H1 (cell line): ENCODE measurements around the gene NBAS. TPM values are rescaled to one million over a fixed set of nuclear protein-coding genes. Genes with fewer than 3 reads are reported as not detected.

Source experiments
- CTCF ChIA-PET: fragments of 300-600 bp; sonication (Branson Sonifier 250); formaldehyde crosslinking; loops from one replicate; lab custom pipeline; 2021; ENCODE audit not compliant: partially characterized antibody; lab: Charles Lee
- POLR2A ChIA-PET: fragments of 300-600 bp; sonication (Branson Sonifier 250); formaldehyde crosslinking; loops from one replicate; lab custom pipeline; 2021; ENCODE audit warnings: inconsistent platforms; ENCODE audit not compliant: partially characterized antibody; lab: Charles Lee
- DNase-seq, 2 experiments: peaks; one replicate each; pipeline versions ENCODE4 v3.0.0 to v3.0.0-alpha.2; 2010 to 2022; ENCODE audit warnings: low spot score in 2 of 2, low read depth in 1 of 2, mixed read lengths in 1 of 2
- FAIRE-seq: peaks from 2 replicates; lab custom pipeline; 2011; peaks lifted over from hg19 to GRCh38; lab: Jason Lieb, UNC
- H2AFZ ChIP-seq: 2 replicates; pipeline ENCODE4 v1.8.1; 2012; ENCODE audit warnings: low read length, inconsistent platforms
- H2AK5ac ChIP-seq: 2 replicates; pipeline ENCODE4 v1.6.1; 2013; ENCODE audit warnings: low read depth, low read length
- H2BK120ac ChIP-seq: replicated peaks from 2 replicates; pipeline ENCODE3; 2013; ENCODE audit warnings: low read depth, low read length, inconsistent platforms
- H2BK12ac ChIP-seq: 2 replicates; pipeline ENCODE4 v1.6.1; 2013; ENCODE audit warnings: low read depth, low read length
- H2BK15ac ChIP-seq: 2 replicates; pipeline ENCODE4 v1.6.1; 2013; ENCODE audit warnings: low read length
- H2BK20ac ChIP-seq: 2 replicates; pipeline ENCODE4 v1.6.1; 2013; ENCODE audit warnings: low read length
- H2BK5ac ChIP-seq: 2 replicates; pipeline ENCODE4 v1.6.1; 2013; ENCODE audit warnings: low read depth, low read length
- H3K14ac ChIP-seq: 2 replicates; pipeline ENCODE4 v1.6.1; 2013; ENCODE audit warnings: inconsistent platforms; ENCODE audit not compliant: insufficient read length
- H3K18ac ChIP-seq: 2 replicates; pipeline ENCODE4 v1.6.1; 2013; ENCODE audit warnings: low read length; ENCODE audit errors: extremely low read depth
- H3K23ac ChIP-seq: 2 replicates; pipeline ENCODE4 v1.6.1; 2013; ENCODE audit warnings: inconsistent platforms; ENCODE audit not compliant: insufficient read length
- H3K23me2 ChIP-seq: 2 replicates; pipeline ENCODE4 v1.6.1; 2013; ENCODE audit warnings: low read depth, low read length
- H3K27ac ChIP-seq: 2 replicates; pipeline ENCODE4 v1.6.1; 2011; ENCODE audit warnings: low read depth, low read length, inconsistent platforms
- H3K27me3 ChIP-seq, 4 experiments: replicated peaks in 1 of 4; 1 replicate in 1 of 4; 2 replicates in 3 of 4; pipeline versions ENCODE4 v1.6.1 to v1.8.1; 2011 to 2013; ENCODE audit warnings: low read length in 3 of 4, mild to moderate bottlenecking in 3 of 4, inconsistent platforms in 2 of 4, mixed read lengths in 2 of 4, moderate library complexity in 1 of 4; ENCODE audit not compliant: control insufficient read depth in 3 of 4, insufficient read depth in 3 of 4; ENCODE audit errors: extremely low read depth in 1 of 4
- H3K36me3 ChIP-seq, 4 experiments: 2 replicates each; pipeline versions ENCODE4 v1.6.1 to v1.8.1; 2011 to 2013; ENCODE audit warnings: mild to moderate bottlenecking in 4 of 4, low read length in 3 of 4, moderate library complexity in 2 of 4, control low read depth in 1 of 4, inconsistent platforms in 1 of 4; ENCODE audit not compliant: insufficient read depth in 4 of 4, control insufficient read depth in 2 of 4
- H3K4ac ChIP-seq: replicated peaks from 2 replicates; pipeline ENCODE3; 2013; ENCODE audit warnings: low read length, low read depth, mixed read lengths, inconsistent platforms; ENCODE audit not compliant: insufficient read length
- H3K4me1 ChIP-seq, 4 experiments: replicated peaks in 1 of 4; 1 replicate in 1 of 4; 2 replicates in 3 of 4; pipeline versions ENCODE4 v1.6.1 to v1.8.1; 2011 to 2013; ENCODE audit warnings: low read length in 3 of 4, inconsistent platforms in 2 of 4, mixed read lengths in 1 of 4; ENCODE audit not compliant: insufficient read depth in 4 of 4, control insufficient read depth in 3 of 4
- H3K4me2 ChIP-seq, 2 experiments: 2 replicates each; pipeline versions ENCODE4 v1.6.1 to v1.8.1; 2011 to 2013; ENCODE audit warnings: low read depth in 2 of 2, low read length in 2 of 2, control low read depth in 1 of 2, inconsistent platforms in 1 of 2, mild to moderate bottlenecking in 1 of 2; ENCODE audit not compliant: insufficient read depth in 1 of 2
- H3K4me3 ChIP-seq, 4 experiments: fragments of 200-600, 300-600 bp in 1 of 4; sonication (generic), shearing (Covaris generic), sonication (Bioruptor Twin) in 1 of 4; 2 replicates each; pipeline versions ENCODE4 v1.5.1 to v1.8.1; 2011 to 2016; ENCODE audit warnings: low read length in 4 of 4, low read depth in 3 of 4, control low read depth in 2 of 4, inconsistent platforms in 2 of 4, mild to moderate bottlenecking in 2 of 4, mixed read lengths in 1 of 4, moderate library complexity in 1 of 4; ENCODE audit not compliant: insufficient read depth in 2 of 4; ENCODE audit errors: extremely low read depth in 1 of 4
- H3K56ac ChIP-seq: replicated peaks from 2 replicates; pipeline ENCODE3; 2013; ENCODE audit warnings: low read depth, mild to moderate bottlenecking, mixed read lengths, low read length, inconsistent platforms; ENCODE audit not compliant: insufficient read length
- H3K79me1 ChIP-seq: 2 replicates; pipeline ENCODE4 v1.6.1; 2013; ENCODE audit warnings: low read depth, low read length, control low read depth
- H3K79me2 ChIP-seq, 2 experiments: 2 replicates each; pipeline versions ENCODE4 v1.6.1 to v1.8.1; 2012 to 2013; ENCODE audit warnings: low read length in 2 of 2, mild to moderate bottlenecking in 2 of 2, inconsistent platforms in 1 of 2; ENCODE audit not compliant: insufficient read depth in 2 of 2, control insufficient read depth in 1 of 2
- H3K9ac ChIP-seq, 4 experiments: replicated peaks in 1 of 4; 1 replicate in 1 of 4; 2 replicates in 3 of 4; pipeline versions ENCODE4 v1.6.1 to v1.8.1; 2011 to 2013; ENCODE audit warnings: low read depth in 3 of 4, low read length in 3 of 4, control low read depth in 2 of 4, mild to moderate bottlenecking in 2 of 4, moderate library complexity in 2 of 4, inconsistent platforms in 1 of 4; ENCODE audit errors: extremely low read depth in 1 of 4
- H3K9me3 ChIP-seq, 2 experiments: 2 replicates each; pipeline versions ENCODE4 v1.6.1 to v1.8.1; 2012 to 2013; ENCODE audit warnings: mild to moderate bottlenecking in 2 of 2, moderate library complexity in 2 of 2, control low read depth in 1 of 2, inconsistent platforms in 1 of 2, low read depth in 1 of 2, low read length in 1 of 2, mixed read lengths in 1 of 2; ENCODE audit not compliant: insufficient read depth in 2 of 2
- H4K20me1 ChIP-seq, 2 experiments: replicated peaks in 1 of 2; 2 replicates each; pipeline versions ENCODE3 to v1.8.1; 2011 to 2013; ENCODE audit warnings: inconsistent platforms in 2 of 2, low read length in 2 of 2, mild to moderate bottlenecking in 1 of 2; ENCODE audit not compliant: insufficient read depth in 2 of 2, control insufficient read depth in 1 of 2
- H4K5ac ChIP-seq: 2 replicates; pipeline ENCODE4 v1.6.1; 2013; ENCODE audit warnings: low read length, low read depth, mixed read lengths, inconsistent platforms; ENCODE audit not compliant: insufficient read length
- H4K8ac ChIP-seq: 2 replicates; pipeline ENCODE4 v1.8.0; 2013; ENCODE audit warnings: mild to moderate bottlenecking, moderate library complexity, low read length, inconsistent platforms; ENCODE audit not compliant: insufficient read depth; ENCODE audit errors: extremely low read depth
- H4K91ac ChIP-seq: replicated peaks from 2 replicates; pipeline ENCODE3; 2013; ENCODE audit warnings: low read length, mixed read lengths, inconsistent platforms; ENCODE audit not compliant: insufficient read length
- JUN ChIP-seq: IDR thresholded peaks from 2 replicates; pipeline ENCODE4 v1.6.1; 2011; ENCODE audit warnings: low read depth, mild to moderate bottlenecking, improper control_type of control experiment, low read length
- PHF8 ChIP-seq: fragments of 200-600 bp; sonication (generic); conservative IDR thresholded peaks from 2 replicates; pipeline ENCODE4 v1.7.1; 2012; ENCODE audit warnings: low read depth, mild to moderate bottlenecking, inconsistent platforms, low read length, moderate library complexity
- POU5F1 ChIP-seq: IDR thresholded peaks from 2 replicates; pipeline ENCODE4 v1.6.1; 2011; ENCODE audit warnings: low read depth, mild to moderate bottlenecking, low read length, moderate library complexity
- RBBP5 ChIP-seq: IDR thresholded peaks from 2 replicates; pipeline ENCODE4 v1.7.1; 2012; ENCODE audit warnings: low read depth, mild to moderate bottlenecking, inconsistent platforms, low read length, moderate library complexity, borderline replicate concordance
- RNF2 ChIP-seq: fragments of 200-900, 300-1000 bp; sonication (generic); IDR thresholded peaks from 2 replicates; pipeline ENCODE4 v1.7.1; 2016; ENCODE audit warnings: borderline replicate concordance, low read depth, mild to moderate bottlenecking, antibody characterized with exemption, low read length; ENCODE audit not compliant: poor library complexity, severe bottlenecking; ENCODE audit errors: missing control alignments
- SRF ChIP-seq: IDR thresholded peaks from 2 replicates; pipeline ENCODE4 v1.6.1; 2011; ENCODE audit warnings: mild to moderate bottlenecking, low read depth, low read length, moderate library complexity
- TBP ChIP-seq: IDR thresholded peaks from 2 replicates; pipeline ENCODE4 v1.6.1; 2011; ENCODE audit warnings: low read depth, low read length, improper control_type of control experiment
- ZNF274 ChIP-seq: IDR thresholded peaks from 2 replicates; pipeline ENCODE4 v1.7.0; 2012; ENCODE audit warnings: low read length, borderline replicate concordance; ENCODE audit errors: extremely low read depth
- WGBS, 2 experiments: shearing (Covaris generic) in 1 of 2; methylation state at CpG; one replicate each; pipeline versions ENCODE4 v1.1.6 to v1.1.7; 2013 to 2015; ENCODE audit warnings: low lambda C conversion rate in 2 of 2, mixed read lengths in 2 of 2, inconsistent platforms in 1 of 2, low coverage in 1 of 2, missing lambda C conversion rate in 1 of 2; ENCODE audit not compliant: insufficient replicate concordance in 2 of 2, insufficient coverage in 1 of 2, insufficient read length in 1 of 2; ENCODE audit errors: extremely low coverage in 1 of 2, missing lambda C conversion rate in 1 of 2; 5-methylcytosine and 5-hydroxymethylcytosine counted together
- polyA plus RNA-seq, 7 experiments: library from polyadenylated mRNA; depleted of rRNA in 3 of 7; stranded (reverse) in 5 of 7; unstranded in 2 of 7; fragments of >200 nt in 5 of 7; fragments of 200-250 nt in 2 of 7; gene quantifications; 1 replicate in 5 of 7; 2 replicates in 1 of 7; 4 replicates in 1 of 7; pipeline versions ENCODE4 v1.2.1 to v1.2.3, GENCODE V29; 2011 to 2013; ENCODE audit warnings: missing spikeins in 2 of 7, mixed read lengths in 2 of 7
- total RNA-seq: library from RNA; stranded (reverse); fragmentation: NEBNext Ultra II Directional; extraction: Animal tissue kit (Norgen Biotek cat#: 25700); gene quantifications from 2 replicates; pipeline ENCODE4 v1.2.1, GENCODE V29; 2021
- TF ChIP-seq, protein P1 (sequence below), 3 experiments: IDR thresholded peaks; 1 replicate in 2 of 3; 2 replicates in 1 of 3; pipeline versions ENCODE4 v1.5.1 to v1.6.1; 2011; ENCODE audit warnings: low read length in 3 of 3, mild to moderate bottlenecking in 3 of 3, inconsistent platforms in 2 of 3, low read depth in 1 of 3, moderate library complexity in 1 of 3; ENCODE audit not compliant: insufficient read depth in 1 of 3; ENCODE audit errors: control extremely low read depth in 1 of 3
- TF ChIP-seq, protein P2 (sequence below): IDR thresholded peaks from 2 replicates; pipeline ENCODE4 v1.6.1; 2012; ENCODE audit warnings: inconsistent platforms

NBAS gene
- total and polyA plus RNA-seq, 2 of the 8 experiments (the other 6 are each of a cell fraction or from before 2014, with no cell fraction given), result 19.6 to 34.8 TPM

DNA sequence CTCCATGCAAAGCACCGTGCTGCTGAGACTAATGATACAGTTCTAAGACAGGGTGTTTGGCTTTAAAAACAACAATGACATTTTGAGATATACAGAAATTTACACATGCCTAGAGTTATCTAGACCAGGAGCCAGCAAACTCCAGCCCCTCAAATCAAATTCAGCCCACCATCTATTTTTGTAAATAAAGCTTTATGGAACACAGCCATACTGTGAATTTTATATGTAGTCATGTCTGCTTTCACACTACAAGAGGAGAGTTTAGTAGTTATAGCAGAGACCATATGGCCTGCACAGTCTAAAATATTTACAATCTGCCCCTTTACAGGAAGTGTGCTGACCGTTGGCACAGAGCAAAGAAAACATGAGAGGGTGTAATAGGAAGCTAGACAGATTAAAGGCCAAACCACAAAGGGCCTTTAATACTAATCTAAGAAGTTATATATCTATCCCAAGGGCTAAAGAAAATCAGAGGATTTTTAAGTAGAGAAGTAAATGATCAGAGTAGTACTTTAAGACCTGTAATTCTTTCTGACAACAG lies 39.4 kb downstream of the NBAS start:
- WGBS, 2 experiments, result 89% methylated on average over 2 of the region's 2 CpGs; no CpG with 5 or more reads in 1 of the 2 experiments
- H2BK15ac ChIP-seq, result no peak overlapping the region
- no peak for TF ChIP-seq POU5F1
- TF ChIP-seq RBBP5, result no peak
- TF ChIP-seq, protein P1, sequence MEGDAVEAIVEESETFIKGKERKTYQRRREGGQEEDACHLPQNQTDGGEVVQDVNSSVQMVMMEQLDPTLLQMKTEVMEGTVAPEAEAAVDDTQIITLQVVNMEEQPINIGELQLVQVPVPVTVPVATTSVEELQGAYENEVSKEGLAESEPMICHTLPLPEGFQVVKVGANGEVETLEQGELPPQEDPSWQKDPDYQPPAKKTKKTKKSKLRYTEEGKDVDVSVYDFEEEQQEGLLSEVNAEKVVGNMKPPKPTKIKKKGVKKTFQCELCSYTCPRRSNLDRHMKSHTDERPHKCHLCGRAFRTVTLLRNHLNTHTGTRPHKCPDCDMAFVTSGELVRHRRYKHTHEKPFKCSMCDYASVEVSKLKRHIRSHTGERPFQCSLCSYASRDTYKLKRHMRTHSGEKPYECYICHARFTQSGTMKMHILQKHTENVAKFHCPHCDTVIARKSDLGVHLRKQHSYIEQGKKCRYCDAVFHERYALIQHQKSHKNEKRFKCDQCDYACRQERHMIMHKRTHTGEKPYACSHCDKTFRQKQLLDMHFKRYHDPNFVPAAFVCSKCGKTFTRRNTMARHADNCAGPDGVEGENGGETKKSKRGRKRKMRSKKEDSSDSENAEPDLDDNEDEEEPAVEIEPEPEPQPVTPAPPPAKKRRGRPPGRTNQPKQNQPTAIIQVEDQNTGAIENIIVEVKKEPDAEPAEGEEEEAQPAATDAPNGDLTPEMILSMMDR (IDR thresholded peaks at IDR 0.05; ENCODE audit: control extremely low read depth in 1 of 3, insufficient read depth in 1 of 3, low read depth in 1 of 3, low read length in 3 of 3), result no peak
- no peak for TF ChIP-seq PHF8
- no peak for TF ChIP-seq SRF
- no peak for TF ChIP-seq RNF2
- TF ChIP-seq JUN, result no peak
- no peak for TF ChIP-seq TBP
- TF ChIP-seq, protein P2, sequence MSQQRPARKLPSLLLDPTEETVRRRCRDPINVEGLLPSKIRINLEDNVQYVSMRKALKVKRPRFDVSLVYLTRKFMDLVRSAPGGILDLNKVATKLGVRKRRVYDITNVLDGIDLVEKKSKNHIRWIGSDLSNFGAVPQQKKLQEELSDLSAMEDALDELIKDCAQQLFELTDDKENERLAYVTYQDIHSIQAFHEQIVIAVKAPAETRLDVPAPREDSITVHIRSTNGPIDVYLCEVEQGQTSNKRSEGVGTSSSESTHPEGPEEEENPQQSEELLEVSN, result no peak
- TF ChIP-seq ZNF274, result no peak

More for the DNA sequence above, 39.4 kb downstream of the NBAS start:
- Histone ChIP-seq H2AFZ (no peak overlapping the region), H3K79me2 (no peaks in the 10 kb centered on the region), H2BK12ac (no peak overlapping the region), H3K14ac (no peak overlapping the region), H3K23ac (no peak overlapping the region), H3K27ac (no peak overlapping the region), H2BK120ac (no peak overlapping the region), H3K23me2 (no peaks in the 10 kb centered on the region), H2BK5ac (no peak overlapping the region), H3K79me1 (no peaks in the 10 kb centered on the region), H3K4ac (no peak overlapping the region), H2AK5ac (no peak overlapping the region), H3K4me1 (no peaks in the 10 kb centered on the region), H4K5ac (no peak overlapping the region), H3K4me2 (no peak overlapping the region), H3K9me3 (no peaks in the 10 kb centered on the region), H4K20me1 (no peaks in the 10 kb centered on the region), H2BK20ac (no peak overlapping the region), H3K18ac (no peak overlapping the region), H3K36me3 (0 out of 8 replicates have a peak, but pooled peaks cover 0 to 2% (median 0%) of the 10 kb centered on the region in 4 experiments), H3K9ac (no peak overlapping the region), H3K56ac (no peak overlapping the region), H3K27me3 (no peaks in the 10 kb centered on the region), H4K8ac (no peak overlapping the region), H4K91ac (no peak overlapping the region), H3K4me3 (no peak overlapping the region)
- FAIRE-seq, result no peak
- no peak for DNase-seq
- CTCF ChIA-PET, result interaction anchor here (0.6 to 1.5 kb wide), 2 partner anchors 25 to 33 kb away, joined by 3 to 5 read pairs; no protein-coding TSS in a partner anchor
- POLR2A ChIA-PET, result no interaction called here
